Stimulated activated CD8-positive, alpha-beta memory T cell treated with anti-CD3 and anti-CD28 coated beads, Interleukin-7, amount 100 ng/mL, for 24 hours (primary cell): ENCODE results near the gene NCL.

Source experiments
- DNase-seq: peaks from one replicate; pipeline ENCODE4 v3.0.0-alpha.2; 2020; ENCODE audit warnings: low read depth

NCL gene, protein sequence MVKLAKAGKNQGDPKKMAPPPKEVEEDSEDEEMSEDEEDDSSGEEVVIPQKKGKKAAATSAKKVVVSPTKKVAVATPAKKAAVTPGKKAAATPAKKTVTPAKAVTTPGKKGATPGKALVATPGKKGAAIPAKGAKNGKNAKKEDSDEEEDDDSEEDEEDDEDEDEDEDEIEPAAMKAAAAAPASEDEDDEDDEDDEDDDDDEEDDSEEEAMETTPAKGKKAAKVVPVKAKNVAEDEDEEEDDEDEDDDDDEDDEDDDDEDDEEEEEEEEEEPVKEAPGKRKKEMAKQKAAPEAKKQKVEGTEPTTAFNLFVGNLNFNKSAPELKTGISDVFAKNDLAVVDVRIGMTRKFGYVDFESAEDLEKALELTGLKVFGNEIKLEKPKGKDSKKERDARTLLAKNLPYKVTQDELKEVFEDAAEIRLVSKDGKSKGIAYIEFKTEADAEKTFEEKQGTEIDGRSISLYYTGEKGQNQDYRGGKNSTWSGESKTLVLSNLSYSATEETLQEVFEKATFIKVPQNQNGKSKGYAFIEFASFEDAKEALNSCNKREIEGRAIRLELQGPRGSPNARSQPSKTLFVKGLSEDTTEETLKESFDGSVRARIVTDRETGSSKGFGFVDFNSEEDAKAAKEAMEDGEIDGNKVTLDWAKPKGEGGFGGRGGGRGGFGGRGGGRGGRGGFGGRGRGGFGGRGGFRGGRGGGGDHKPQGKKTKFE

DNA sequence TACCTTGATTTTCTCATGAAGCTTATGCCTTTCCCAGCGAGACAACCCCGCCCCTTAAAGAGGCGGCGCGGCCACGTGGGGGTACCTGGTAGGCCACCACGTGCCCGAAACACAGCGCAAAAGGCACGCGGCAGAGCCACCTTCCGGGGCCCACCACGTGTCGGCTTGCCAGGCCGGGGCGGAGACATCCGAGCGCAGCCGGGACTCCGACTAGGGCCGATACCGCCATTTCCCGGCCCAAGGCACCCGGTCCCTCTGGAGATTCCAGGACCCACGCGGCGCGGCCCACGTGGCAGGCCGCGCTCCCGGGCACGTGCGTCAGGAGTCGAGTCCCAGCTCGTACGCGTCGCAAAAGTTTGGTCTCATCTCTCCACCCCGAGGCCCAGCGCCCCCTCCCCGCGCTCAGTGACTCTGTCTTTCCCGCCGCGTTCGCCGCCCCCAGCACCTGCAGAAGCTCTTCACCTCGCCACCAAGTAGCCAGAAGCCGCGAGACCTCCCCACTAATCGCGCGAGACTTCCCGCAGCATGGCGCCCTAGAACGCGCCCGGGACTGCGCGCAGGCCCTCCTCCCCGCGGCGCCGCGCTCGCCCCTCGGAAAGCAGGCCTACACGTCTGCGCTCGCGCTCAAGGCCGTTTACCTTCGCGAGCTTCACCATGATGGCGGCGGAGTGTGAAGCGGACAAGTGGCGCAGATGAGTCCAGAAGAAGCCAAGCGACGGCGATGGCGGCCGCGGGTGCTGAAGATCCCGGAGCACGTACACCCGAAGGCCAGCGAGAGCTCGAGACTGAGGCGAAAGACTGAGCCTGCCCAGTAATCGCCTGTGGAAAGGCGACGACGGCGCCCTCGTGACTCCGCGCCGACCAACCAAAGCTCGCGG, at the start of gene NCL:
TSS of gene NCL (minus strand) at position 787 of the 878 bp plus-strand sequence. CDS start at position 656, 131 bp downstream.
- DNase-seq = peak; percentile 68

GRCh38 chr2:231513746-231514224, 49.5 kb upstream of the NCL start:
- DNase-seq = no peak

- DNase-seq = no peak
Observed at GRCh38 chr2:231512222-231512621, 47.9 kb upstream of the NCL start.

DNA sequence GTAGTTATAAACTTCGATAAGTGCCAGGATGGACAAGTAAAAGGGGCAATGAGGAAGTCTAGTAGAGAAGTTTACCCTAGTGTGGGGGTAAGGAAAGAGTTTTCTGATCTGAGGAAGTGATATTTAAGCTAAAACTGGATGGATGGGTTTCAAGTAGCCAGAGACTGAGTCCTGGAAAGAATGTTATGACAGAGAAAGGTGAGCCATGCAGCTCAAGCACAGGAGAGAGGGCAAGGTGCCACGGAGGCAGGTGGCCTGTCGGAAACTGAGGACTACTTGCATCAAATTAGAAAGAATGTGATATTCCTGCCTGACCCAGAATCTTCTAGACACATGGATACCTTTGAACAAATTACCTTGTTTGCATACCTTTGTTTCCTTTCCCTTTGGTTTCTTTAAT, 39.5 kb upstream of the NCL start:
- DNase-seq = no peak

DNA sequence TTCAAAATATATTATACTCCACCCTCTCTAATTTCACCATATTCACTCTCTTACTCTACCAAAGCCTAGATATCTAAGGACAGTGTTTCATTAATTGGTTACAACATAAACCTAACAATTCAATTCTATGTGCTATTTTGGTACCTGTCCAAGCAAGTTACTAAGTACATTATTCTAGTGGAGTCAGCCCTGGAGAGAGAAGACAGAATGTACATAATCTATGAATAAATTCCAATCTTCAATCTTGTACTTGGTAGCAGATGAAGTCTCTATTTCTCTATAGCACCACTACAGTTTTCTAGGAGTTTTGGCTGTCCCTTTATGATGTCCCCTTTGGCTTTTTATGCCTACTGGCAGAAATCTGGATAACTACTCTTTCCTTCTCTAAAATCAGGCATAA, 38.3 kb upstream of the NCL start:
- DNase-seq = no peak

GRCh38 chr2:231497651-231498050, 33.4 kb upstream of the NCL start:
- no peak for DNase-seq

GRCh38 chr2:231494669-231495068, 30.4 kb upstream of the NCL start:
- DNase-seq = no peak

DNA sequence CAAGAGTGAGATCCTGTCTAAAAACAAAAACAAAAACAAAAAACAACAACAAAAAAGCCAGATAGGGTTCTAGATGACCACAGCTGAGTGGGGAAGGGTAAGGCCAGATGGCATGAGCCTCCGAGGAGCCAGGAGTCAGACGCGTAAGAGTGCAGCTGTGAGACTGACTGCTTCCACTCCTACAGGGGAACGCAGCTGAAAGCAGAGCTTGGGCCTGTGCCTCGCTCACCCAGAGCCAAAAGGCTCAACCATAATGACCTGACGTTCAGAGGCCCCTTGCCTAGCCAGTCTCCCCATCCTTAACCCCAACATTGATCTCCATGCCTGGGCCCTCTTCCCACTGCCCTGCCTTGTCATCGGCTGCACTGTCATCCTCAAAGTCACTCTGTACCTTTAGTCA, 26.5 kb upstream of the NCL start:
- no peak for DNase-seq

DNA sequence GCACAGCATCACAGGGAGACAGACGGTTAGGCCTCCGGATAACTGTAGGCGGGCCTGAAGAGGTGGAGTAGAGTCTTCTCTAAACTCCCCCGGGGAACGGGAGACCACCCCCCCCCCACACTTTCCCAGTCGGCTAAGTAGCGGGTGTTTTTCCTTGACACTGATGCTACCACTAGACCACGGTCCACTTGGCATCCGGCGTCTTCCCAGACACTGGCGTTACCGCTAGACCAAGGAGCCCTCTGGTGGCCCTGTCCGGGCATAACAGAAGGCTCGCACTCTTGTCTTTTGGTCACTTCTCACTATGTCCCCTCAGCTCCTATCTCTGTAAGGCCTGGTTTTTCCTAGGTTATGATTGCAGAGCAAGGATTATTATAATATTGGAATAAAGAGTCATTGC, 25.7 kb upstream of the NCL start:
- DNase-seq = no peak

DNA sequence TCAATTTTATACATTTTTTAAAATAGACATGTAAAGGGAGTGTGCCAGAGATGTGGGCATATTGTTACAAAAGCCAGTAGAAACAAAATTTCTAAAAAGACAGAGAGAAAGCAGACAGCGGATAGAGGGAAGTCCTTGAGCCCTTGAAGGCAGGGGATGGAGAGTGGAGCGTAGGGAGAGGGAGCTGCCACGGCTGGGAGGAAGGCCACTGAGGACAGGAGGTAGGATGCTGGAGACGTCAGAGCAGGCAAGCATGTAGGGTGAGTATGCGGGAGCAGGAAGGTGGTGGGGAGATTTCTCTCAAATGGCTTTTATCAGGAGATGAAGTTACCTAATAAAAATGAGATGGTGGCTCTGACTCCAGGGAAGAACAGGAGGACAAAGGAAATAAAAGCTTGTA, 24.0 kb upstream of the NCL start:
- DNase-seq = no peak

- DNase-seq = no peak
Observed at GRCh38 chr2:231486851-231487596, 22.7 kb upstream of the NCL start.

DNA sequence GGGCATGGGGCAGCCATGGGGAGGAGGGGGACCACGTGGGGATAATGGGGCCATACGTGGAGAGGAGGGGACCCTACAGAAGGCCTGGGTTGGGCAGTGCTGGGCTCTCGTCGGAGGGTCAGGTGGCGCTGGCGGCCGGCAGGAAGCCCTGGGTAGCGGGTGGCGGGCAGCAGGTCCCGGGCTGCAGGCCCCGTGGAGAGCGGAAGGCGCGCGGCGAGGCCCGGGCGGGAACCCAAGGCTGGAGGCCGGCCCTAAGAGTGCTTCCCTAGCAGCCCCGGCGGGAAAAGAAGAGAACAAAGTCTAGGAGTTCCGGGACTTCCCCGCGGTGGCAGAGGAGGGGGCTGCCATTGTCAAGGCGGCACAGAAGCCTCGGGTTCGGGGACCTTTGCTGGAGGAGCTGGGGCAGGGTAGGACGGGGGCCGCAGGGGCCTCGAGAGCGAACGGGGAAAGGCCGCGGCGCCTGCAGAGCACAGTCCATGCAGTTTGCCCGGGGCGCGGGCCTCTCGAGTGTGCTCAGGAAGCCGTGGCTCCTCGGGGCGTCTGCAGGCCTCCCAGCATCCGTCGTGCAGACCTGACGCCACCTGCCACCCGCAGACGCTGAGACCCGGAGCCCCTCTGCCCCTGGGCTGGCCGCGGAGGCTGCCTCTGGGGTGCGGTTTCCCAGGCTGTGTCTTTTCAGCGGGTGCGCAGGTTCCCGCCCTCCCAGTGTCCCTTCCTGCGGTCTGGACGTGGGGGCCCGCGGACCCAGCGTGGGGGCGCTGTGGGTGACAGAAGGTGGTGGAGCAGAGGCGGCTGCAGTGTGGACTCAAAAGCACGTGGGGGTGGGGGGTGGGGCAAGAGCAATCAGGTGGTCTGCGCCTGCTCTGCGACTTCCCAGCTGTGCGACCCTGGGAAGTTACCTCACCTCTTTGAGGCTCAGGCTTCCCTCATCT, 19.4 kb upstream of the NCL start:
- DNase-seq = no peak

- DNase-seq = peak; percentile 46
Observed at GRCh38 chr2:231482806-231483391, 18.6 kb upstream of the NCL start.

DNA sequence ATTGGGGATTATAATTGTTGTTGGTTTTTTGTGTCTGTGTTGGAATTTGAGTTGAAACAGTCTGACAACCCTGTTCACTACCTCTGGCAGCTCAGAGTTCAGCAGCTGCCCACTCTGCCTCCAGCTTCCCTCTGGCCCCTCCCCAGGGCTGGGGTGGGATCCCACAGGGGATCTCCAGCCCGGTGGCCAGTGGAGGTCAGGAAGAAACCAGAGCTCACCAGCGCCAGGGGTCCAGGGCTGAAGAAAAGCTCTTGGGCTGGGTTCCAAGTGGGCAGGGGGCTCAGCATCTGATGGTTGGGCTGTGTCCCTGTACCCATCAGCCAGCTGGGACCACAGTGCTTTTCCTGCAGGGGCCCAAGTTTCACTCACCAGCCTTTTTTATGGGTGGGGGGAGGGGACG, 16.5 kb upstream of the NCL start:
- no peak for DNase-seq

DNA sequence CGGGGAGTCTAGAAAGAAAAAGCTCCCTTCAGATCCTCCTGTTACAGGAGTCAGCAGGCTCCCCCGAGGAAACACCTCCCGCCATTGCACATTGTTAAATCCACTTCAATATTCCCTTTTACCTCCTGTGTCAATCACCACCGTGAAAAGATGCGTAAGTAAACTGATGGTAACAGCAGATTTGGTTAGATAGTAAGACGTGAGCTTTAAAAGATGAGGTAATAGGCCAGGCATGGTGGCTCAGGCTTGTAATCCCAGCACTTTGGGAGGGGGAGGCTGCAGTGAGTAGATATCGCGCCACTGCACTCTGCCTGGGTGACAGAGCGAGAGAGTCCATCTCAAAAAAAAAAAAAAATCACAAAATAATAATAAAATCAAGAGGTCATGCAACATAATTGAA, 15.2 kb upstream of the NCL start:
- no peak for DNase-seq

DNA sequence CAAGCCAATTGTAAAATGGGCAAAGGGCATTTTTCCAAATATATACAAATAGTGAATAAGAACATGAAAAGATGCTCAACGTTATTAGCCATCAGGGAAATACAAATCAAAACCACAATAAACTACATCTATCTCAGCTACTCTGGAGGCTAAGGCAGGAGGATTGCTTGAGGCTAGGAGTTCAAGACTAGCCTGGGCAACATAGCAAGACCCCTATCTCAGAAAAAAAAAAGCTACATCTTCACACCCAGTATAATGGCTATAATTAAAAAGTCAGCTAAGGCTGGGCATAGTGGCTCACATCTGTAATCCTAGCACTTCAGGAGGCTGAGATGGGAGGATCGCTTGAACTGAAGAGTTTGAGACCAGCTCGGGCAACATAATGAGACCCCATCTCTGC, 12.6 kb upstream of the NCL start:
- no peak for DNase-seq

DNA sequence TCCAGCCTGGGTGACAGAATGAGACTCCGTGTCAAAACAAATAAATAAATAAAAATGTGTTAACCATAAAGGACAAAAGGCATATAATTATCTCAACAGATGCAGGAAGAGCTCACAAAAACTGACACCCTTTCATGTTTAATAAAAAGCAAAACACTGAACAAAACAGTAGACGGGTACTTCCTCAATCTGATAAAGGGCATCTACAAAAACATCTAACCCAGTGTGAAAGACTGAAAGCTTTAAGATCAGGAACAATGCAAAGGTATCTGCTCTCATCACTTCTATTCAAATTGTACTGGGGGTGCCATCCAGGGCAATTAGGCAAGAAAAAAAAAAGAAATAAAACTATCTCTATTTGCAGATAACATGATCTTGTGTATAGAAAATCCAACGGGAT, 11.7 kb upstream of the NCL start:
- no peak for DNase-seq

DNA sequence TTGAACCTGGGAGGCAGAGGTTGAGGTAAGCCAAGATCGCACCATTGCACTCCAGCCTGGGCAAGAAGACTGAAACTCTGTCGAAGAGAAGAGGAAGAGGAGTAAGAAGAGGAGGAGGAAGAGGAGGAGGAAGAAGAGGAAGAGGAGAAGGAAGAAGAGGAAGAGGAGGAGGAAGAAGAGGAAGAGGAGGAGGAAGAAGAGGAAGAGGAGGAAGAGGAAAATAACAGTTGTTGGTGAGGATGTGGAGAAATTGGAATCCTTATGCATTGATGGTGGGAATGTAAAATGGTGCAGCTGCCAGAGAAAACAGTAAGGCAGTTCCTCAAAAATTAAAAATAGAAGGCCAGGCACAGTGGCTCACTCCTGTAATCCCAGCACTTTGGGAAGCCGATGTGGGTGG, 8.5 kb upstream of the NCL start:
- DNase-seq = no peak

DNA sequence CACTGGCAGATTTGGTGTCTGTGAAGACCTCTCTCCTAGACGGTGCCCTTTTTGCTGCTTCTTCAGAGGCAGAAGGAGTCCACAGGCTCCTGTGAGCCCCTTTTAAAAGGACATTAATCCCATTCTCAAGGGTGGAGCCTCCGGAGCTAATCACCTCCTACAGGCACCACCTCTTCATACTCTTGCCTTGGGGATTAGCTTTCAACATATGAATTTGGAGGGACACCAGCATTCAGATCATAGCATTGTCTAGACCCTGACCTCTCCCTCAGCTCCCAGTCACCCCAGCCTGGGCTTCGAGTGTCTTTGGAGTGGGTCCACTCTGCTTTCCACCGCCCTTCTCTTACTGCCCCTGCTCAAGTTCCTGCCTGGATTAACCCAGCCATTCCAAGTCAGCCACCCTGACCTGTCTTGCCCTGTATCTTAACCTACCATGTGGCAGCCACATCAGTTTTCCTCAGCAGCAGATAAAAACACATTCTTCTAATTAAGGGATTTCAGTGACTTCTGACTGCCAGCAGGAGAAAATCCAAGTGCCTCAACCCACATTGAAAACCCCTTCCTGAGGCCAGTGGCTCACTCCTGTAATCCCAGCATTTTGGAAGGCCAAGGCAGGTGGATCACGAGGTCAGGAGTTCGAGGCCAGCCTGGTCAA, 6.1 kb upstream of the NCL start:
- DNase-seq = no peak

DNA sequence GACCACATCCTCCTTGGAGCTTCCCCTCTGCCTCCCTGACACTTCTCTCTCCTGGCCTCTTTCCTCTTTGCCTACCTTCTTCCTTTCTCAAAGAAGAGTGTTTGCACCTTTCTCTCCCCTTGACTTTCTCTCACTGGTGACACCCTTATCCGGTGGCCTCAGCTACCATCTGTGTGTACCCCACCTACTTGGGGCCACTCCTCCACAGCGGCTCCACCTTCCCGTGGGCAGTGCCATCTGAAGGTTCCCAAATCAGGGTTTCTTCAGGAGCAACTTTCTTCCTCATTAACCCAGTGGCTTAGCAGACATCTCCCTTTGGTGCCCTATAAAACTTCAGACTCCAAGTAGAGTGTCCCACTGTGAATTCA, 5.3 kb upstream of the NCL start:
- no peak for DNase-seq
